HCT116 (cell line): ENCODE results near the gene PDSS2. TPM values are rescaled to one million over a fixed set of nuclear protein-coding genes. Genes with fewer than 3 reads are reported as not detected.

Source experiments
- ATAC-seq: fragments of 200-7000 bp; cut with Tn5 transposase; 2 replicates; pipeline ENCODE4 v1.9.1; 2020; ENCODE audit warnings: mild to moderate bottlenecking, moderate library complexity
- BruUV-seq: library from RNA; stranded (reverse); fragments of 400-500 nt; replicated peaks from 2 replicates; lab custom pipeline; 2021; lab: Mats Ljungman, UMichigan
- CTCF ChIA-PET: fragments of 300-600 bp; sonication (Branson Sonifier 250); formaldehyde crosslinking; loops from one replicate; lab custom pipeline; 2021; ENCODE audit warnings: antibody characterized with exemption; lab: Charles Lee
- POLR2A ChIA-PET: fragments of 300-600, 350-600 bp; sonication (Branson Sonifier 250); formaldehyde crosslinking; loops from one replicate; lab custom pipeline; 2021; ENCODE audit warnings: antibody characterized with exemption; lab: Charles Lee
- RAD21 ChIA-PET, 2 experiments: fragments of 300-600 bp; sonication (Branson Sonifier 250); formaldehyde crosslinking; loops; one replicate each; lab custom pipeline; 2023; ENCODE audit warnings: low total read pairs in 2 of 2; ENCODE audit not compliant: uncharacterized antibody in 2 of 2, unreplicated experiment in 2 of 2, low non-redundant PET in 1 of 2; lab: Charles Lee
- DNase-seq: peaks from one replicate; pipeline ENCODE4 v3.0.0-alpha.2; 2010; ENCODE audit warnings: low read depth, low spot score
- H2AFZ ChIP-seq: fragments of 200-600 bp; shearing (Covaris generic), sonication (generic); 2 replicates; pipeline ENCODE4 v1.6.1; 2017; ENCODE audit warnings: low read depth, mixed run types, mixed read lengths, antibody characterized with exemption, low read length; ENCODE audit not compliant: poor library complexity, severe bottlenecking
- H3K27ac ChIP-seq: 2 replicates; pipeline ENCODE4 v1.5.1; 2012; ENCODE audit warnings: low read depth, low read length
- H3K27me3 ChIP-seq: fragments of 200-600 bp; sonication (generic); 2 replicates; pipeline ENCODE4 v1.6.1; 2016; ENCODE audit warnings: mixed run types, low read length, mixed read lengths; ENCODE audit not compliant: insufficient read depth
- H3K36me3 ChIP-seq, 2 experiments: fragments of 200-500 bp in 1 of 2; fragments of 200-600 bp in 1 of 2; sonication (Bioruptor generic) in 1 of 2; sonication (generic) in 1 of 2; 2 replicates each; pipeline versions ENCODE4 v1.5.1 to v1.6.1; 2014 to 2016; ENCODE audit warnings: low read length in 2 of 2, inconsistent platforms in 1 of 2, mixed read lengths in 1 of 2, mixed run types in 1 of 2; ENCODE audit not compliant: insufficient read depth in 2 of 2, control insufficient read depth in 1 of 2
- H3K4me1 ChIP-seq, 2 experiments: fragments of 200-600 bp in 1 of 2; sonication (generic) in 1 of 2; 2 replicates each; pipeline versions ENCODE4 v1.5.1 to v1.6.1; 2012 to 2017; ENCODE audit warnings: low read length in 2 of 2, inconsistent platforms in 1 of 2, mild to moderate bottlenecking in 1 of 2, mixed read lengths in 1 of 2, mixed run types in 1 of 2, moderate library complexity in 1 of 2; ENCODE audit not compliant: insufficient read depth in 2 of 2, control insufficient read depth in 1 of 2
- H3K4me2 ChIP-seq: fragments of 200-600 bp; sonication (generic); 2 replicates; pipeline ENCODE4 v1.6.1; 2017; ENCODE audit warnings: mixed run types, low read length, mixed read lengths
- H3K4me3 ChIP-seq, 2 experiments: fragments of 200-600 bp in 1 of 2; sonication (generic) in 1 of 2; replicated peaks in 1 of 2; 2 replicates each; pipeline ENCODE4 v1.5.1; 2011 to 2016; ENCODE audit warnings: low read length in 2 of 2, control low read depth in 1 of 2, low read depth in 1 of 2, mild to moderate bottlenecking in 1 of 2, mixed read lengths in 1 of 2, mixed run types in 1 of 2
- H3K79me2 ChIP-seq: fragments of 200-600 bp; sonication (generic); 2 replicates; pipeline ENCODE4 v1.6.1; 2017; ENCODE audit warnings: mild to moderate bottlenecking, mixed run types, low read length, moderate library complexity, mixed read lengths; ENCODE audit not compliant: insufficient read depth
- H3K9ac ChIP-seq: fragments of 200-600 bp; sonication (generic); 2 replicates; pipeline ENCODE4 v1.6.1; 2016; ENCODE audit warnings: low read length, mixed read lengths
- H3K9me2 ChIP-seq: fragments of 200-600 bp; sonication (generic), shearing (Covaris generic); 2 replicates; pipeline ENCODE4 v1.6.1; 2017; ENCODE audit warnings: mixed run types, mild to moderate bottlenecking, moderate library complexity; ENCODE audit not compliant: insufficient read depth
- H3K9me3 ChIP-seq, 2 experiments: fragments of 200-500 bp in 1 of 2; fragments of 200-600 bp in 1 of 2; sonication (Bioruptor generic) in 1 of 2; sonication (generic) in 1 of 2; 2 replicates each; pipeline ENCODE4 v1.6.1; 2014 to 2017; ENCODE audit warnings: low read length in 2 of 2, mixed read lengths in 2 of 2, inconsistent platforms in 1 of 2, low read depth in 1 of 2, mild to moderate bottlenecking in 1 of 2, mixed run types in 1 of 2, moderate library complexity in 1 of 2; ENCODE audit not compliant: control insufficient read depth in 1 of 2, insufficient read depth in 1 of 2
- H4K20me1 ChIP-seq: fragments of 200-600 bp; sonication (generic), shearing (Covaris generic); 2 replicates; pipeline ENCODE4 v1.6.1; 2017; ENCODE audit warnings: mixed run types, mild to moderate bottlenecking, moderate library complexity; ENCODE audit not compliant: insufficient read depth
- ATF3 ChIP-seq: IDR thresholded peaks from 2 replicates; pipeline ENCODE4 v1.6.1; 2012
- CBX3 ChIP-seq: IDR thresholded peaks from 2 replicates; pipeline ENCODE4 v1.6.1; 2012; ENCODE audit warnings: low read depth
- EGR1 ChIP-seq: IDR thresholded peaks from 2 replicates; pipeline ENCODE4 v1.6.1; 2012; ENCODE audit warnings: low read depth
- EZH2phosphoT487 ChIP-seq: fragments of 200-600 bp; IDR thresholded peaks from 2 replicates; pipeline ENCODE4 v1.6.1; 2018; ENCODE audit warnings: antibody characterized with exemption, borderline replicate concordance
- FOSL1 ChIP-seq: IDR thresholded peaks from 2 replicates; pipeline ENCODE4 v1.6.1; 2012; ENCODE audit warnings: low read depth
- JUND ChIP-seq: IDR thresholded peaks from 2 replicates; pipeline ENCODE4 v1.6.1; 2012
- SP1 ChIP-seq: IDR thresholded peaks from 2 replicates; pipeline ENCODE4 v1.6.1; 2012; ENCODE audit warnings: low read depth
- SRF ChIP-seq: IDR thresholded peaks from 2 replicates; pipeline ENCODE4 v1.6.1; 2012; ENCODE audit warnings: low read depth
- YY1 ChIP-seq: IDR thresholded peaks from 2 replicates; pipeline ENCODE4 v1.6.1; 2011; ENCODE audit warnings: low read length, low read depth, moderate library complexity, mild to moderate bottlenecking; ENCODE audit not compliant: insufficient replicate concordance; ENCODE audit errors: extremely low read depth
- ZBTB33 ChIP-seq: IDR thresholded peaks from 2 replicates; pipeline ENCODE4 v1.6.1; 2011; ENCODE audit warnings: mild to moderate bottlenecking, low read length, moderate library complexity; ENCODE audit not compliant: insufficient replicate concordance; ENCODE audit errors: extremely low read depth
- intact Hi-C: fragments of 100-400 bp; cut with micrococcal nuclease; formaldehyde crosslinking; loops from 2 replicates; pipeline ENCODE4 v1.10.0; 2022
- total RNA-seq: library from RNA; stranded (reverse); gene quantifications from one replicate; pipeline ENCODE4 v1.2.1, GENCODE V29; 2021; ENCODE audit not compliant: unreplicated experiment

PDSS2 gene
- total RNA-seq, 1 experiment from 2014 or later = 12.2 TPM

- H3K9ac ChIP-seq = no peak overlapping the region
- H3K79me2 ChIP-seq = no peaks in the 10 kb centered on the region
- DNase-seq (no peak), ATAC-seq (no peak)
- no peaks in the 10 kb centered on the region for H3K36me3 ChIP-seq
- H2AFZ ChIP-seq = no peak overlapping the region
- peaks cover 0 to 6% of the 10 kb centered on the region in 2 experiments; a peak in 1 of 4 replicates for H3K4me1 ChIP-seq
- H3K4me2 ChIP-seq = no peak overlapping the region
- no peaks in the 10 kb centered on the region for H3K9me2 ChIP-seq
- H3K27me3 ChIP-seq = no peaks in the 10 kb centered on the region
- H3K9me3 ChIP-seq = no peaks in the 10 kb centered on the region
- no peak overlapping the region for H3K27ac ChIP-seq
- BruUV-seq = no TSS peak
- intact Hi-C loops = no loop called here
- ChIA-PET RAD21 (no interaction called here), CTCF (no interaction called here), POLR2A (no interaction called here)
- H4K20me1 ChIP-seq = no peaks in the 10 kb centered on the region
- H3K4me3 ChIP-seq = no peak overlapping the region
- TF ChIP-seq ATF3 (no peak), YY1 (no peak), SP1 (no peak), EZH2phosphoT487 (no peak), JUND (no peak), CBX3 (no peak), FOSL1 (no peak), ZBTB33 (no peak), EGR1 (no peak), SRF (no peak)
Measured at GRCh38 chr6:107154801-107155160, 304.6 kb downstream of the PDSS2 start.
